GM18870 (cell line): Measurements from ENCODE around the gene ITPKB.
"Not testable (repeated sequence)": the region's sequence is repeated elsewhere in the genome, so short reads cannot be mapped to it uniquely, and the experiment has no call there.

ENCODE experiments used
- ATAC-seq: cut with Tn5 transposase; IDR thresholded peaks from one replicate; pipeline ENCODE4 v1.9.1; 2021; ENCODE audit warnings: moderate library complexity; ENCODE audit not compliant: unreplicated experiment

Gene ITPKB

DNA sequence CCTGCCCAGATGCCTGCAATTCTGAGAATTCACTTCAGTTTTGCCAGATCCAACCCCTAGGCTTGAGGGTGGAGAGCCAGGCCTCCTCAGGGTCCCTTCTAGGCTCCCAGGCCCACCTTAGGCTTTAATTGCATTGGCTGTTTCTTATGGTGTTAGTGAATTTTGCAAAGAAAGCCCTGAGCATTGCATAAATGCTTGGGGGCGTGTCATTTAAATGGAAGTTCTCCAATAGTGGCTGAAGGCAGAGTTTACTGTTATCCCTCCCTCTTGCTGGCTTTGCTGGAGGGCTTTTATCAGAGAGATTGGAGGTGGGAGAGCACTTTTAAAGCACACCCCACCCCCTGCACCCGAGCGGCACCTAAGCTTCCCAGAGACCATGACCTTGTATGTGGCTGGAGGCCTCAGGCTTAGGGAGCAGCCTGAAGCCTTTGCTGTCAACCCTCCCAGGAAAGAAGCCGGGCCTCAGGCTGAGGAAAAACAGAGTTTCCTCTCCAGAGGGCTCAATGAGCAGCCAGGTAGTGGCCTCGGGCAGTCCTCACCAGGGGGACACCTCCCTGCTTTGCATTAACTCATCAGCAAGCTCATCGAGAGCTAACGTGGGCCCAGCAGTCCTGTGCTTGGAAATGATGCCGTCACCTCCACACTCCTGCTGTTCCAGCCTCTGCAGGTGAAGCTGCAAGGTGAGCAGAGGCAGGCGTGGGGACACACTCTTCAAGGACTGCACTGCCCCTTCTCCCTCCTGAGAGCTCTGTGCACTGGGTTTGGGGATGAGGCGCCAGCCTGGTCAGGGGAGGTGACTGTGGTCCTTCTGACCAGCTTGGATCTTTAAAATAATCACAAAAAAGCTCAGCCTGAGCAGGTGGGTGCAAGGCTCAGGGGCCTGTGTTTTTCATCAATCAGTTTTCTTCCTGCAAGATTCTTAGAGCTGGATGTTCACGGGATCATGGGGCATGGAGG lies 132.5 kb downstream of the ITPKB start:
- no peak for ATAC-seq

DNA sequence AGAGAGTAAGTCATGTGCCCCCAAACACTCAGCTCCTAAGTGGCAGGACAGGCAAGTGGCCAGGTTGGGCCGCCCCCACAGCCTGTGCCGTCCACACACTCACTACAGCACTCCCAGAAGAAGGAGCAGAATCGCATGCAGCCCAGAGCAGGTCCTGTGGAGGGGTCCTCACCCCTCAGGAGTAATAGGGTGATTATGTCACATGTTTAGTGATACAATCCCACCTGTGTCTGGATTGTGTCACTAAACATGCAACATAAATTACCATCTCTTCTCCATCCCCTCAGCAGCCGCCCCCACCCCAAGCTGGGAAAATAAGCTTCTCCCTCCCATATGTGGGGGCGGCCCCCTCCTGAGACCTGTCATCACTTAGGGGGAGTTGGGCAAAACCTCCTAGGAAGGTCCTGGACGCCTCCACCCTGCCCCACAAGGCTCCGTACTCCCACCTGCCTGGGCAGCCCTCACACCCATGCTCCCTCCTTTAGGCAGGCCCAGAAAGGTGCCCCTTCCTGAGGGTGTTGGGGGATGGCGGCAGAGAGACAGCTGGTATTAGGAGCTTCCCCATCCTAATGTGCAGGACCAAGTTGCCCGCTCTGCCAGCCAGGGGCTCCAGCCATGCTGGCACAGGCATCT lies 133.6 kb downstream of the ITPKB start:
- ATAC-seq, result no peak

DNA sequence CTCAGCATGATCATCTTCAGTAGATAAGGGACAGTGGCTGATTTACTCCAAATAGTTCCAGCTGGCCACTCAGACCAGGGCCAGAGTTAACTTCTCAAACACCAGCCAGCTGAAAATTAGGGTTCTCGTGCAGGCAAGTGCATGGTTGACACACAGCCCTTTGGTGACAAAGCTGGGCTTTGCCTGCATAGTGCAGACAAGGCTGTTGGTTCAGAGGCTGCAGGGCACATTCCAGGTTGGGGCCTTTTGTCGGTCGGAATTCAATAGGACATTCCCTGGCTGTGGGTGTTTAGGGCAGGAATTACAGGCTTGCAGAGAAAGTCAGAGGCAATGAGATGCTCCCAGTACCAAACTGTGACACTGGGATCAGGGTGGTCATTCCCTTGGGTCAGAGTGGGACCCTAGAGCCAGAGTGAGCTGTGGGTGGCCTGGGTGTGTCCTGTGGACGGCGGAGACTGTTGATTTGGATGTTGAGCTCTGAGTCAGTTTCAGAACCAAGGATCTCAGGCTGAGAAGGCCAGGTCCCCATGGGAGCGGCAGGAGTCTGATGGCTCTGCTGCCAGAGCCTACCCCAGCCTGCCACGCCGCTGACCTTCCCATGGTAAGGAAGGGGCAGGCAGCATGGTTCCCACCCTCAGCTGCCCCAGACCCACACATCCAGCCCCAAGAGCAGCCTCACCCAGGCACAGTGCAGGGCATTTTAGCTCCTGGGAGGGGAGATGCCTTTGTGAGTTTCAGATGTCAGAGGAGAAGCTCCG lies 134.3 kb downstream of the ITPKB start:
- ATAC-seq, result no peak

GRCh38 chr1:226603858-226604559 lies 135.1 kb downstream of the ITPKB start:
- ATAC-seq, result no peak

DNA sequence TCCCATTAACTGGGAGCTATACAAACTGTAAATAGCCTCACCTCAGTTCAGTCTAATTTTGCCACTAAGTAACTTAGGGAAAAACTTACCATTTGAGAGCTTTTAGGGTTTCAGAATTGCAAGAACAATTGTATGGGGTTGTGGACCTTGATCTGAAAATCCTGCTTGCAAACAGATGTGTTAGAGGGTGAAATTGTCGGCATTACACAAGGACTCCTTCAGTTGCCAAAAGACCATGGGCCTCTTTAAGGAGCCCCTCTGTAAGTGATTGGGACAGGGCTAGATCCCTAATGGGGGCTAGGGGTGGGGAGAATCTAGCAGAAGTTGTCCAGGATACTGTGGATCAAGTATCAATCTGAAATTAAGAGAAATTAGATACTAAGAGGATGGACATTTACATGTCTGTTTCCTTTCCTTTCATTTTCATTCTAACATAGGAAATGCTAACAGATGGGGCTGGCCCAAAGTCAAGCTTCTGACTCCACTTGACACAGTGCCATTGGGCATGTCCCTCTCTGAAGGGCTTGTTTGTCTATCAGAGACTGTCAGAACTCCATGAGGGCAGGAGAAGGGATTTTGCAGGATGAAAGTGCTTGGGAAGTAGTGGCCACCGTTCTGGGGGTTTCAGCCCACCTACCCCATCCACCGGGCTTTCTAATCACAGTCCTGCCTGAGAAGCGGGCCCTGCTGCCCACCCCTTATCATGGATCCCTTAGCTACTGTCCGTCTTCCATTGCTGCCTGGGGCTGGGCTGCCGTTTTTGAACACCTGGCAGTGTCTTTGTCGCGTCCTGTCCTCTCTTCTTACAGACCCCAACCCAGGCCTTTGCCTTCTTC lies 135.8 kb downstream of the ITPKB start:
- no peak for ATAC-seq

- no peak for ATAC-seq
Observed at GRCh38 chr1:226602186-226603021, 136.7 kb downstream of the ITPKB start.

DNA sequence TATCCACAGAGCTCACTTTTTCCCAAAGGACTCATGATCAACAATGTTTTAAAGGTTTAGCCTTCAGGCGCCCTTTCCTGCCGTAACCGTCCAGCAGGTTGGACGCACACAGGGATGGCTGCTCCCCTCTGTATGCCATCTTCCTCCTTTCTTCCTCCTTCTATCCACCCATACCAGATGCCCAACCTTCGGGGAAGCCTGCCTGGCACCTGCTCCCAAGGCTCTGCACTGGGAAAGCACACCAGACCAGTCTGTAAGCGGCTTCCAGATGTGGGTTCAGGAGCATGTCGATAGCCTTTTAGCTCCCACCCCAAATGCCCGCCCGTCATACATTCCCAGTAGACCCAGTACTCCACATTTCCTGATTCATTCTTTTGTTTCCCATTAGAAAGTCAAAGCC lies 137.6 kb downstream of the ITPKB start:
- no peak for ATAC-seq

DNA sequence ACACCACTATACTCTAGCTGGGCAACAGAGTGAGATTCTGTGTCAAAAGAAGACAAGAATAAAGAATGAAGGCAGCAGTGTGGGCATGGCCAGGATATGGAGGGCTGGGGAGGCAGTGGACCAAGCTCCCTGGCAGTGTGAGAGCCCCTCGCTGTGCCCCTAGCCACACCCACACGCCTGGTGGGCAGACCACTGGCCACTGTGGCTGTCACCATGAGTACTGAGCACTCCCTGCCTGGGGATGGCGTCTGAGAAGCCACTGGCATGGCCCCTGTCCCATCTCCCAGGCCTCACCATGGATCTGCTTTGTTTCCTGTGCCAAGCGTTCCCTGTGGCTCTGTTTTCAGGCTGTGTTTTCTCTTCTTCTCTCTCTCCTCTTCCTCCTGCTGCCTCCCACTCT lies 138.8 kb downstream of the ITPKB start:
- ATAC-seq, result no peak

- ATAC-seq, result no peak
Observed at GRCh38 chr1:226599636-226600238, 139.3 kb downstream of the ITPKB start.

GRCh38 chr1:226598955-226599354 lies 140.1 kb downstream of the ITPKB start:
- not testable (repeated sequence) for ATAC-seq

GRCh38 chr1:226598455-226598849 lies 140.6 kb downstream of the ITPKB start:
- ATAC-seq, result no peak

DNA sequence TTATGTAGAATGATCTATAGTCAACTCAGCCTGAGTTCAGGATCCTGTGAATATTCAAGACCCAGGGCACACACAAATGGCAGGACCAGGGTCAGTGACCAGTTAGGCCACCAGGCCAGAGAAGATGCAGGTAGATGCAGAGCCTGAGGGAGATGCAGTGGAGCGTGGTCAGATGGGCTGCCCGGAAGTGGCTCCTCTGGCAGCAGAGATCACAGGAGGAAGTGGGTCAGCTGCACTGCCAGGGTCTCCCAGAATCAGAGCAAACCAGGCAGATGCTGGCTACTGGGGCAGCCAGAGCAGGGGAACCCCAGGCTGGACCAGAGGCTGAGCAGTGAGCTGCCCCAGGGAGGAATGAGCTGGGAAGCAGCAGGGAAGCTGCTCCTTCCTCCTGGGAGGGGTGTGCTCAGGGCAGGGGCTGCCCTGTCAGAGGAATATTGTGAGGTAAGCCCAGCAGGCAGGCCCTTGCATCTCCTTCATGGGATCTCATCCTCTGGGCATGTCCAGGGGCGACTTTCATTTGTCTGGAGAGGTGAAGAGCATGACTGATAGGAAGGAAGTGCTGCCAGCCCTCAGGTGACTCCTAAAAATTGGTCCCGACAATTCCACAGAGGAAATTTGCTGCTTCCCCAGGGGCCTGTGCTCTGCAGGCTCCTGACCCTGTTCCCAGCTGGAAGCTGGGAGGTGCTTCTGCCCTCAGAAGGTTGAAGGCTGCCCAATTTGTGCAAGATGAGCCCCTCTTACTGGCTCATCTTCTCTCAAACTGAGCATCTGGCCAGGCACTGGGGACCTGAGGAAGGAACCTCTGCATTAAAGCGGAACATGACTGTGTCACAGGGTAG lies 141.2 kb downstream of the ITPKB start:
- ATAC-seq, result no peak

DNA sequence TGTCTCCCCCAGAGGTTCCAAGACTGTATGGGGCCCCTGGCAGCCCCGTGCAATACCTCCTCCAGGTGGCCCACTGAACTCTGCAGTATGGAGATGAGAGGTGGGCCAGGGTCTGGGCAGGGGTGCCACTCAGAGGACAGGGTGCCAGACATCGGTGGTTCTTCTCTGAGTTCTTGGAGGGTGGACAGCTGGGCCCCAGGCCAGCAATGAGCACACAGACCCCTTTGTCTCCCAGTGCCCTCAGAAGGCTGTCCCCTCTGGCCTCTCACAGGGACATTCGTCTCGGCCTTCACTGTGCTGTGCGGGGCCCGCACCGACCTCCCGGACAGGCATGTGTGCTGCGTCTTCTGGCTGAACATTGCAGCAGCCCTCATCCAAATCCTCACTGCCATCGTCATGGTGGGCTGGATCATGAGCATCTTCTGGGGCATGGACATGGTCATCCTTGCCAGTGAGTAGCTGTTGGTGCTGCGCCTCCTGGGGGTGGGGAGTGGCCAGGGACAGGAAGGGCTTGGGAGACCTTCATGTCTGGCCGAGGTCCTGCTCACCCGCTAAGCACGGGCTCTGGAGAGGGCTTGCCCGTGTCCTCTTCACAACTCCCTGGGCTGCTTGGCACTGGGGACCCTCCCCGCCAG lies 142.4 kb downstream of the ITPKB start:
- ATAC-seq, result no peak

- no peak for ATAC-seq
Observed at GRCh38 chr1:226593541-226593940, 145.5 kb downstream of the ITPKB start.

GRCh38 chr1:226590614-226591013 lies 148.5 kb downstream of the ITPKB start:
- no peak for ATAC-seq

GRCh38 chr1:226589008-226589733 lies 149.9 kb downstream of the ITPKB start:
- ATAC-seq, result no peak

DNA sequence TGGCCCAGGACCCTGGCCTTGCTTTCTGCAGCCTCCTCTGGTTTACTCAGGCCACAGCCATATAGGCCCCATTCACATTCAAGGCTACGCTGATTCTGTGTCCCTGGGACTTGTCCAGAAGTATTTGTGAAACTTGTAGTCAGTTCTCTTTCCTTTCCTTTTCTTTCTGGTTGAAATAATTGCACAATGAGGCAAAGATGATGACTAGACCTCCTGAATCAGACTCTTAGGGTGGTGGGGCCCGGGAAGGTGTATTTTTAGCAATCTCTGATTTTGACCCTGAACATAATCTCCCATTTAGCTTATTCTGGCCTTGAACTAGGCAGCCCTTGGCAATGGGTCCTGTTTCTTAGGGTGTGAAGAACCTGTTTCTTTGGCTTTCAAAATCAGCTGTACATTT lies 150.6 kb downstream of the ITPKB start:
- no peak for ATAC-seq
